HG03558 (cell line): ENCODE results near the gene WDSUB1.

Source experiments
- ATAC-seq: cut with Tn5 transposase; IDR thresholded peaks from one replicate; pipeline ENCODE4 v1.9.1; 2021; ENCODE audit warnings: moderate number of reproducible peaks; ENCODE audit not compliant: unreplicated experiment; ENCODE audit errors: extremely low read depth

The WDSUB1 gene

DNA sequence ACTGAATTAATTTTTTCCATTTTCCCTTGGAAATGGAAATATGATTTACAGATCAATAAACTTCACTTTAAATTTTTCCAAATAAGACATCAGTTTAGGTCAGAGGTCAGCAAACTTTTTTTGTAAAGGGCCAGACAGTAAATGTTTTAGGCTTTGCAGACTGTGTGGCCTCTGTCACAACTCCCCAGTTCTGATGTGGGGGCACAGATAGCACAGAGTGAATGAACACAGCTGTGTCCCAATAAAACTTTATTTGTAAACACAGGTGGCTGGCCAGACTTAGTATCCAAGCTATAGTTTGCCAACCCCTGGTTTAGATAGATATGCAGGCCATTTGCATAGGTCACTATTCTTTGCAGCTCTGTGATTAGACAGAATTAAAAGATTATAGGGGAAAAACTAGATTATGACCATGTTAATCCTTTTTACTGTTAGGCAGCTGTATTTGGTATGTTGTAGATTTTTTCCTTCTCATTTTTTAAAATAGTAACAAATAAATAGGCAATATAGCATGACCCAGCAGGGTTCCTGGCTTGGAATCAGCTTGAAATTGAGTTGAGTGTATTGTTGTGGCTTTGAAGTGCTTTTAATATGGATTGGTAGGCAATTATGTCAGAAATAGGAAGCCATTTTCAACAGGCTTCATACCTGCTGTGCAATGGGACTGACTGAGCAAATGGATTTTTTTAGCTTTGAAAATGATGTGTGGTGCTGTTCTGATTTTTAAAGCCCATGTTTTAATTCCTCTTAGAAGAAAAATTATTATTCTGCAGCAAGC is 59.7 kb downstream of the WDSUB1 start:
- no peak for ATAC-seq

DNA sequence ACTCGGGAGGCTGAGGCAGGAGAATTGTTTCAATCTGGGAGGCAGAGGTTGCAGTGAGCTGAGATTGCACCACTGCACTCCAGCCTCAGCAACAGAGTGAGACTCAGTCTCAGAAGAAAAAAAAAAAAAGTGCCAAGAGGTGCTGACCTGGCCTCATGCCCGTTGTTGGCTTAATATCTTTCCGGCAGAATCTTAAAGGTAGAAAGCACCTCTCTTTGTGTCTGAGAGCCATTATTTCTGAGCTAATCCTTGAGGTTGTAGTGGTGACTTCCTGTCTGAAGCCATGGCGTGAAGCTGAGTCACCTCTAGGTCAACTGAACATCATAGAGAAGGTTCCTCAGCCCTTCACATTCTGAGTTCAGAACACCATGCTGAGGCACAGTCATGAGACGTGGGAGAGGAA is 60.4 kb downstream of the WDSUB1 start:
- no peak for ATAC-seq

DNA sequence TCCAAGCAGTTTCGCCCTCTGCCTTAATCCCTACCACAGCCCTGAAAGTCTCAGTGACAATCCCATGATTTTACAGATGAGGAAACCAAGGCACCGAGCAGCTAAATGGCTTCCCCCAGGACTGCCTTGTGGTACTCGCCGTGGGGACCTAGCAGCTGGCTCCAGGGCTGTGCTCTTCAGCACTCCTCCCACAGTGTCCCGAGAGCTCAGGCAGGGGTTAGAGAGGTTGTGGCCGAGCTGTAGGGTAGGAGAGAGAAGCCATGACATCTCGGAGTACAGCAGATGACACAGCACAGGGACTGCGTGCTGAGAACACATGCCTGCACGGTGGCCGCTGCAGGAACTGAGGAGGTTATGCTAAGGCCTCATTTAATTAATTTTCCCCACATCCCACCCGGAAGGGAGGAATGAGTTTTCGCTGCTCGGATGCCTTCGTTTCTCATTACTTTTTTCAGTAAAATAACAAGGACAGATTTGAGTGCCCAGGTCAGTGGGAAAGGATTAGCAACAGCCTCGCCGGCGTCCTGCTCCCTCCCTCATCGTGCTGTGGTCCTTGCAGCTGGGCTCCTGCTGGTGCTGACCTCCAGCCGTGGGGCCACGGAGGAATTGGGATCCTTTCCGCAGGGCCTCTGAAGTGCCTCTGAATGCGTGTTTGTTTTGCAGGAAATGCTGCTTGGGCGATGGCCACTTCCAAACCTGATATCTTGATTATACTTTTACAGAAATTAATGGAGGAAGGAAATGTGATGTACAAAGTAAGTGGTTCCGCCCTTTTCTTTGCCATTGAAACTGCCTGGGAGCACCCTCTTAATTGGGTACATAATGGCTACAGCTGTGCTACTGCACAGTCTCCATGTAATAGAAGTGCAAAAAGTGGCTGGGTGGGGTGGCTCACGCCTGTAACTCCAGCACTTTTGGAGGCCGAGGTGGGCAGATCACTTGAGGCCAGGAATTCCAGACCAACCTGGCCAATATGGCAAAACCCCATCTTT is 61.2 kb downstream of the WDSUB1 start:
- ATAC-seq: no peak

DNA sequence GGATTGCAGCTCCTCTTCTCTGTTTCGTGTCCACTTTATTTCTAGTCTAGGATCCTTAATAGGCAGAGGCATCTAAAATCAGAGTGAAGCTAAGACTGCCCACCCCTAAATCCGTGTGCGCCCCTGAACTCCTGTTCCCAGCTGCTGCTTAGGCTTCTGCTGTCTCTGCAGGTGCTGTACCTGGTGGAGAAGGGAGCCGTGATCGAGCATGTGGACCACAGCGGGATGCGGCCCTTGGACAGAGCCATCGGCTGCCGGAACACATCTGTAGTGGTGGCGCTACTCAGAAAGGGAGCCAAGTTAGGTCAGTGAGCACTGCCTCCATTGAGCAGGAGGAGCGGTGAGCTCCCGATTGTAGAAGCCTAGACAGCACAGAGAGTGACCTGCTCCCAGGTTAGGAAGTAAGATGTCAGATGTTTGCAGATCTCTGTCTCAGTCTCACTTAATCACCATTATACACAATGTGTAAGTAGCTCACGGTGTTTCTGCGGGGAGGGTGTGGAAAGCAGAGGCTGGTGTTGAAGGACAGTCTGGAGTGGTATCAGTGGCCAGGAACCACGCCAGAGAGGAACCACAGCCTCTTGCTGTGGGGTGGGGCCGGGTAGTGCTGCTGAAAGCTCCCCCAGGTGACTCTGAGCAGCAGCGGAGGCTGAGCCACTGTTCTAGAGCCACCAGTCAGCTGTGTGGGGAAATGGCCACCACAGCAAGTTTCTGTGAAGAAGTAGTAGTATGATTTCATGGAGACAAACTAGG is 62.3 kb downstream of the WDSUB1 start:
- no peak for ATAC-seq

DNA sequence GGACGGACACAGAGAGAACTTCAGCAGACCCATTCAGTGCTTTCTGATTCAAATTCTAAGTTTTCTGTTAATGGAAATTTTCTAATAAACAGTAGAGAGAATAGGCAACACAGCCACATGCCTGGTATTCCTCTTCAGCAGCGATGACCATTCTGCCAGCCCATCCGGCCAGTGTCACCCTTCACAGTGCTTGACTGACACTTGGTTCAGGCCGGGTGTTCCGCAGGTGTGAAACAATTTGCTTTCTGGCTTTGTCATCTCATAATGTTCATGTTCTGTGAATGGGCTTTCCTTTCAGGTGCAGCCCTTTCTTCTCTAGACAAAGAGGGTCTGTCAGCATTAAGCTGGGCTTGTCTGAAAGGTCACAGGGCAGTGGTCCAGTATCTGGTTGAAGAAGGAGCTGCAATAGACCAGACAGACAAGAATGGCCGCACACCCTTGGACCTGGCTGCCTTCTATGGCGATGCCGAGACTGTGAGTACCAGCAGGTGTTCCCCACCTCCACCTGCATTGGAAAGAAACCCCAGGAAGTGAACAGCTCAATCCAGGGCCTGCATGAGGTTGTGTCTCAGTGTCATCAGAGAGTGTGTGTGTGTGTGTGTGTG is 67.0 kb downstream of the WDSUB1 start:
- ATAC-seq: no peak

DNA sequence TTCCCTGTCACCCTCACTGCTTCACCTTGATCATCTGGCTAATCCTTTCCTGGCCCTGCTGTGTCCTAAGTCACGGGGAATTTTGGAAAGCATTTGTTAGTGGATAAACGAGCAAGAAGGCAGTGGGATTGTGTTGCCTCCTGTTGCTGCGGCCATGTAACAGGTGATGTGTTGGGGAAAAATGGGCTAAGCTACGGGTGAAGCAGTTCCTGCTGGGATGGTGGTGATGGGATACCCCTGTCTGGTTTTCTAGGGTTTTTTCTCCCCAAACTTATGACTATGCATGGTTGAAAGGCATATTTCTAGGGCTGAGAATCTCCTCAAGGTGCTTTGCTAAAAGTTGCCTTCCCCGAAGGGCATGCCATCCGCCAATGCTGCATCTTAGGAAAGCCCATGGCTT is 68.1 kb downstream of the WDSUB1 start:
- ATAC-seq: no peak

DNA sequence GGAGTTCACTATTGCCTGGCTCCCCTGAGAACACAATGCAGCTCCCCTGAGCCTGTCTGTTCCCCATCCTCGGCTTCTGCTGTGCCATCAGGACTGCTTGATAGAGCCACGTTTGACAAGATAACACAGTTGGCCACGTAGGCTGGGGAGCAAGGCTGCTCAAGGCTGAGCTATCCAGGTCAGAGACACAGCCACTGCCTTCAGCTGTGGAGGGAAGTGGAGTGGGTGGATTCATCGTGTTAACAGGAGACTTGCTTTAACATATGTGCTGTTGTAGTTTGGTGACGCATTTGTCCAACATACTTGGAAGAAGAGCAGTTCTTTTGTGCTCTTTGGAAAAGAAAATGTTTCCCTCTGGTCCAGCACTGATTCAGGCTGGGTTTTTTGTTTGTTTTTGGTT is 68.8 kb downstream of the WDSUB1 start:
- ATAC-seq: no peak

DNA sequence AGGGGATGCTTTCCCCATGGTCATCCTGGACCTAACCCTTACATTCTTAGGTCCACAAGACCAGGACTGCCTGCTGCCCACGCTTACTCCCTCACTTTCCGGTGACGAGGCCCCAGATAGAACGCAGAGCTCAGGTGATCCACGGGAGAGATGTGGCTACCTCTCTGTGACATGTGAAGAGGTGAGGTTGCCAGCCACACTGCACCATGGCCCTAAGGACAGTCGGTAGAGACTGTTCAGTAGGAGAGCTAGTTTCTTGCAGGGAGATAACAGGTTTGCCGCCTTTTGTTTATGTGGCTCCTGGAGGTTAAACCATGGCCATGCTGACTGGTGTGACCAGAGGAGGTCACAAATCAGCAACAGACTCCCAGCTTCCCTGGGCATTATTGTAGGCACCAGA is 71.4 kb downstream of the WDSUB1 start:
- ATAC-seq: no peak

DNA sequence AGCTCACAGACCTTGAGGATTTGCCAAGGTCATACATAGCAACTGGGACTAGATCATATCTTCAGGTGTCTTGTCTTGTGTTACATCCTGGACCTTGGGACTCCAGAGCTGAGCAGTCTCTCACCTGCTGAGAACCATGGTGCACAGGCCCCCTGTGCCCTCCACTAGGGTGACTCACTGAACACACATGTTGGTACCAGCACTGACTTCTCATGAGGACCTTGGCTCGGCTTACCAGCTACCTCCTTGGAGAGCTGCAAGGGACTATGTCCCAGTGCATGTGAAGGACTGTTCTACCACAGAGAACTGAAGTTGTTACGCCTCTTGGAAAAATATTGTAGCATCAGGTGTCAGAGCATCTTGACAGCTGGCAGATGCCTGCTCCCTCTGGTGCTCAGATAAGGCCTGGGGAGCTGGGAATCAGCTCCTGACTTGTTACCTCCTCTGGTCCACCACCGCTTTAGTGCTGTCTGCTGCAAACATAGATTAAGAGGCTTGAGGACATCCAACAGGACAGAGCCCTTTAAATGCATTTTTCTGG is 72.1 kb downstream of the WDSUB1 start:
- no peak for ATAC-seq

DNA sequence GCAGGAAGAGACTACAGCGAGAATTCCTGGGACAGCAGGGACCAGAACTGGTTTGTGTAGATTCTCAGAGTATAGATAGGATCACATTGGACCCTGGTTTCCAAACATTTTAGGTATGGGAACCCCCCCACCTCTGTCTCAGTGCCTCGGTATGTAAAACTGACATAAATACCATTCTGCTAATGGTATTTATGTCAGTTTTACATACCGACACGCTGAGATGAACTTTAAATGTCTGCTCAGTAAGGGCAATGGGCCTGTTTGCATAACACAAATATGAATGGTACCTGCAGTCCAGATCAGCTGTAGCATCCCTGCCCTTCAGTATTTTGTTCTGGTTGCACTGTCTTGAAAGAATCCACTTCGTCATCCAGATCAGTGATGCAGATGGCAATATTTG is 73.2 kb downstream of the WDSUB1 start:
- no peak for ATAC-seq

DNA sequence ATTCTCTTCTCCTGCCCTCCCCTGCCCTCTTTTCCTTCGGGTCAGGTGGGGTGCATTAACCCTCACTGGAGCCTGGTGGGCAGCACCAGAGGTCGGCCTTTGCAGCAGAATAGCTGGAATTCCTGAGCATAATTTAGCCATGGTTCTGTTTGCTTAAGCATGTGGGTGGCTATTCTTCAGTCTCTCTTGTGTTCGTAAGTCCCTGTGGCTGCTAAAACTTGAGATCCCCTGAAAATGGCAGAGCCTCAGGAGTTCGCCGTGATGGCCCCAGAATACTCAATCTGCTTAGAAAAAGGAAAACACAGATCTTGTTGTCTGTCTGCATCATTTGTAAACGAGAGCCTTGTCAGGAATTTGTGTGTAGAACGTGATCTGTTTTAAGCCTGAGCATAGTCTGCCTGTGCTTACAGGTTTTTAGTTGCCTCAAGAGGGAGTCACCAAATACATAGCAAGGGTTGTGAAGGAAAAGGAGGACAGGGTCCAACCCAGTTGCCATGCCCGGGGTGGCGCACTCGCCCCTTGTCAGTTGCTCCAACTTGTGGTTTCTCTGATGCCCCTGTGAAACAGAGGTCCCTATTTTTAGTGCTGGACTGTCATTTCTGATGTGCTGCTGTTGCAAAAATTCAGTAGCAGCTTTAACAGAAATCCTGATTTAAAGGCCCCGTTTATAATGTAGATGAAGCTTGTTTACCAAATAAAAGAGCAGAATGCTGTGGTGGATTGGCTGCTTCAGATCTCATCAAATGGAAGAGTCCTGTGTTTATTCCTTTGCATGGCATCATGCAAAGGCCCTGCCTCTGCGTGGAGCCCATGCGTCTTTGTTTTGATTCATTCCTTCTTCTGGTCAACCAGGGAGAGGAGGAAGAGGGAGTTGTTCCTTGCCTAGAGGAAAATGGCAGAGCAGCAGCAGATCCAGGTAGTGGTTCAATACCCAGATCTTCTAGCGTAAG is 74.8 kb downstream of the WDSUB1 start:
- no peak for ATAC-seq

DNA sequence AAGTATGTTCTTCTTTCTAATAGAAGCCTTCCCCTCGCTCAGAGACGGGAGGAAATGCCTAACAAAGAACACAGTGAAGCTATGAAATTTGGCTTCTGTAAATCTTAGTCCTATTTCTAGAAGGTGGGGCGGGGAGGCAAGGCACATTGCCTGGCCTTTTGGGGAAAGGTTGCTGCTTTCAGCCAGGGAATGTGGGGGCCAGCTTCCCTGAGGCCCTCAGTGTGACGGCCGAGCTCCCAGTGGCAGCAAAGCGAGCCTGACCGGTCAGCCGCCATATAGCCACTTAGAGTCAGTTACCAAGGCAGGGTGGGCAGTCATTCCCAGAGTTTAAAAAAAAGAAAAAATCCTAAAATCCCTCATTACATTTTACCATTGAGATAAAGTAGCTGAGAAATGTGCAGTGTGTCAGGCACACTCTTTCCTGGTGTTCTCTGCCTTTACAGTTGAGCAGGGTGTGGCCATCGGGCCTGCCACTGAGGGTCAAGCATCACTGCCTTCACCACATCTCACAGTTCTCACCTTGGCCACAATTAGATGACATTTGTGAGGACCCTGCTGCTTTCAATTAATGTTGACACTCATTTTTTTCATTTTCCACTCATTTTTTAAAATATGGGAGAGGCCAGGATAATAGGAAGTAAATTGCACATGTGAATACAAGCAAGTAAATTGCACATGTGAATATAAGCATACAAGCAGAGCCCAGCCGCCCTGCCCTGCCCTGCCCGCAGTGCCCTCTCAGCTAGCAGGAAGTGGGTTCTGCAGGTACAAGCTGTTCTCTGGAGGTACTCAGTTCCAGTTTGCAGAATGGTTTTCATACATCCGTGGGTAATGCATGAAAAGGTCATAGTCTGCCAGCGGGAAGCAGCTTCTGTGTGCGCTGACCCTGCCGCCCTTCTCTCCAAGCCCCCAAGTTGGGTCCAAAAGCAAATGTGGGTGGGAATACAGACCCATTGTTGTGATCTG is 76.9 kb downstream of the WDSUB1 start:
- ATAC-seq: no peak

DNA sequence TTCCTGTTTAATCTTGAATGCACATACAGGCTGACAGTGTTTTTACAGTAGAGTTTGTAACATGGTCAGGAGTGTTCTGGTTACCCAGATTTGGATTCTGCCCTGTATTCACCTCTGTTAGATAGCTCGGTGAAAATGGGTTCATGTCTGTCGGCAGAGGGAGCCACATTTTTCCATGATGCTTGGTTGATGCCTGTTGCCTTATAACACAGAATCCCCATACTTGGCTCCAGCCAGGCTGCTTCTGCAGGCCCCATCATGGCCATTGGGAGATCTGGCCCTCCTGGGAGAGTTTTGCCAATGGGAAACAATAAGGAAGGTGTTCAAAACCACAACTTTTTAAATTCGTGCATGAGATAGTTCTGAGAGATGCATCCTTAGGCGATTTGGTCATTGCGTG is 78.1 kb downstream of the WDSUB1 start:
- ATAC-seq: no peak

DNA sequence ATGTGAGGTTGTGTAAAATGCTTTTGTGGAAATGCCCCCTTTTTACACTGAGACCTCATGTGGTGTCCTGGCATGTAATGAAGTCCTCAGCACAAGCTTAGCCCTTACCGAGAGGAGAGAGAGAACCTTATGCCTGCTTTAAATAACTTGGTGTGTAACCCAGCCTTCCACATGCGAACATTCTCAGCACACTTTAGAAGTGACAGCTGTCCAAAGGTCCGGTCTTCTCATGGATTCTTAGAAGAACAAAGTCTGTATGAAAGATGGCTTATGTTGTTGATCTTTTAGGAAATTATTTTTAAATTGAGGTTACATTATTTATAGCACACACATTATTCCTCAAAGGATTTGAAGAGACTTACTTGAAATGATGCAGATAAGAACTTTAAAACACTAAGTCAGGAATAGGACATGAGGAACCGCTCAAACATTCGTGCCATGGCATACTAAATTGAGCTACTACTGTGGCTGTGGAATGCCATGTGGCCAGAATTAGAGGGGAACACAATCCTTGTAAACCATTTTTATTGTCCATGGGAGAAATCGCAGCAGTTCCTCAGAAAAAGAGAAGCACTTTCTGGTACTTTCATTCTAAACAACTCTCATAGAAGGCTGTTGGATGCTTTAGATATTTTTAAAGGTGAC is 79.6 kb downstream of the WDSUB1 start:
- ATAC-seq: no peak

DNA sequence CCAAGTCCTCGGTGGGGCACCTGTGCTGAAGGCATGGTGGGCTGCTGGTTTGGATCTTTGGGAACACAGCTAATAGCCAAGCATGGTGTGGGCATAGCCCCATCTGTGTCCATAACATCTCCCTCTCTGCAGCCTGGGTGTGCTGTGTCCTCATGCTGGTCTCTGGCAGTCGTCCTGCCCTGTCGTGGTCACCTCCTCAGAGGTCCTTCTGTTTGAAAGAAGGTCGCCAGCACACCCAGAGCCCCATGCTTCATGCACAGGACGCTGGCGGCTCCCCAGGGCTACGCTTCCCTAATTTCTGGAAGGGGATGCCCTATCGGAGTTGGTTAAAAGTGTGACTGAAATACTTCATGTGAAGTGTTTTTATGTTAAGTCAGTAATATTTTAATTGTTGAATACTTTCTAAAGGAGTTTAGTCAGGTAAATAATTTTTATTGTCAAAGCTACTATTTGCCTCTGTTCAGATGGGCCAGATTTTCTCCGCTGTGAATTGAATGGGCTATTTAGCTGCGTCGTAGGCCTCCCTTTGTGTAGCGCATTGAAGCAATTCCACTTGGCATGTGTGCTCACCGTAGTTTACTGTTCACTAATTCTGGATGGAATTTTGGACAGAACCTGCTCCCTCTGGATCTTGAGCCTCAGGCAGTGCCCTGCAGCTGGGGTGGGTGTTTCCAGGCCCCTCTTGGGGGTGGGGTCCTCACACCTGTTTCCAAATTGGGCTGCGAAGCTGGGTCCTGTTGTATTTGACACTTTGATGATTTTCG is 81.9 kb downstream of the WDSUB1 start:
- ATAC-seq: no peak

DNA sequence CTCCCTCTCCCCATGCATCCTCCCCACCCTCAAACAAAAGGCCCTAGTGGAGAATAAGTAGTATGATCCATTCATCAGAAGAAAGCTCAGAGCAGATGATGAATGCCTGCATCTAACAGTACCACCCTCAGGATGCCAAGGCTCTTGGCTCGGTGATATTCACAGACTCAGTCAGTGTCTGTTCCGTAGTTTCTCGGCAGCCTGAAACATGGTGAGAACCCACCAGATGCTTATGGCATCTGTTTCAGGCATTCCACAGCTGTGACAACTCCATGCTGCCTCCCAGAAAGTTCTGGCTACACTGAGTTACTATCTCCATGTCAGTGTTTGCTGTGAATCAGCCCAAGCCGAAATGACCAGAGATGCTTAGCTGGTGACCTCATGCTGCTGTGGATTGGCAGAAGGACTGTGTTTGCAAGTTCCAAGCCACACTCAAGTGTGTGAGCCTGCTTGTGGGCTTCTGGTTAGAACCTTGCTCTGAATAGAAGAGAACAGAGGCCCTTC is 83.9 kb downstream of the WDSUB1 start:
- no peak for ATAC-seq
